Measurements from ENCODE around the gene RPL10L.

Gene RPL10L

GRCh38 chr14:46651526-46652144 lies at the start of gene RPL10L:
Gene RPL10L, minus strand, starts transcription at chr14:46651781. Its CDS starts 45 bp downstream, at chr14:46651736.
- DNase-seq: no peak

- no peak for DNase-seq
Observed at GRCh38 chr14:46691819-46692218, 40.2 kb upstream of the RPL10L start.

- no peak for DNase-seq
Observed at GRCh38 chr14:46686652-46687051, 35.1 kb upstream of the RPL10L start.

GRCh38 chr14:46672128-46672527 lies 20.5 kb upstream of the RPL10L start:
- no peak for DNase-seq

GRCh38 chr14:46663382-46663781 lies 11.8 kb upstream of the RPL10L start:
- no peak for DNase-seq

GRCh38 chr14:46661728-46662127 lies 10.1 kb upstream of the RPL10L start:
- peak in 1 of 2 experiments; percentile 15 for DNase-seq

- peak in 1 of 2 experiments; percentile 20 for DNase-seq
Observed at GRCh38 chr14:46653031-46653755, 1.6 kb upstream of the RPL10L start.

GRCh38 chr14:46646796-46647195 lies 4.8 kb downstream of the RPL10L start:
- DNase-seq: no peak

- no peak for DNase-seq
Observed at GRCh38 chr14:46626876-46627275, 24.7 kb downstream of the RPL10L start.

Data from NCI-H524 (cell line).